ENCODE data around the gene NDUFB7.

Gene NDUFB7

GRCh38 chr19:14520543-14520942 lies 51.3 kb downstream of the NDUFB7 start:
- no peak for DNase-seq (ENCODE audit: low read depth in 2 of 2)

- no peak for DNase-seq (ENCODE audit: low read depth in 2 of 2)
These were observed 51.9 kb downstream of the NDUFB7 start for GRCh38 chr19:14519860-14520407.

DNA sequence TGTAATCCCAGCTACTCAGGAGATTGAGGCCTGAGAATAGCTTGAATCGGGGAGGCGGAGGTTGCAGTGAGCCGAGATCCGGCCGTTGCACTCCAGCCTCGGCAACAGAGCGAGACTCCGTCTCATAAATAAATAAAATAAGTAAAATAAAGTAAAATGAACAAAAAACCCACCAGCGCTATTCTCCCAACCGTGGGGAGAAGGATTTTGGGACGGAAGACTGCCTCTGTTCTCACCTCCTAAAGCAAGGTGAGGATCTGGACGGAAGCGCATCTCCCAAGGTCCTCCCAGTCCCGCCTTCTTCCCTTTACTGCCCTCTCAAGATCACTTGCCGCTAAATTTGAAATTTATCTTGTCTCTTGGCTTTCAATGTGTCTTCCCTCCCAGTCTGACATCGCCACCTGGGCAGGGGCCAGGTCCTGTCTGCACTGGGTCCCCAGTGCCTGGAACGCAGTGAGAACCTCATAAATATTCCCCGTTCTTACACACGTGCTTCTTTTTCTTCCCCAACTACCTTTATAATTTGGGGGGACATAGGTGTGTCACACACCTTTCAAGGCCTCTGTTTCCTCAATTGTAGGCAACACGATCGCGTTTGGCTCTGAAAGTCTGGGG lies 52.5 kb downstream of the NDUFB7 start:
- DNase-seq (ENCODE audit: low read depth in 2 of 2) = no peak

DNA sequence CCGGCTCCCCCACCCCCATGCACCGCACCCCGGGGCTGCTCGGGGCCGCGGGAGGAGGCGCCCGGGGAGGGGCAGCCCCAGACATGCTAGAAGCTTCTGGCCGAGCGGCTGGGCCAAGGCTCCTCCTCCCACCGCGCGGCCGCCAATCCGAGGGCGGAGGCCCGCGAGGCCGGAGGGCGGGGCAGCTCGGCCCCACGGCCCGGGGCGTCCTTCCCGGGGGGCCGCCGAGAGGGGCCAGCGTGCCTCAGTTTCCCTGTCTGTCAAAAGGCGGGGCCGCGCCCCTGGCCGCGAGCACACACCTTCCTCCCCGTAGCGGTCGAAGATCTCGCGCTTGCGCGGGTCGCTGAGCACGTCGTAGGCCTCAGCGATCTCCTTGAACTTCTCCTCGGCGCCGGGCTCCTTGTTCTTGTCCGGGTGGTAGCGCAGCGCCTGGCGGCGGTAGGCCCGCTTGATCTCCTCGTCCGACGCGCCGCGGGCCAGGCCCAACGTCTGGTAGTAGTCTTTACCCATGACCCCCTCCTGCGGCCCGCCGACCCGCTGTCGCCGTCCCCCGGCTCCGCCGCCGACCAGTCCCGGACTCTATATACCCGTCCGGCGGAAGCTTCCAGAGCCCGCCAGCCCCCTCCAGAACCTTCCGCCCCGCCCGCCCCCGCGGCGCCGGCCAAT lies 53.9 kb downstream of the NDUFB7 start, which contains the start of gene DNAJB1:
DNAJB1 (minus strand) TSS at position 558 of the 666 bp plus-strand sequence; CDS start at position 510, 48 bp downstream.
- peak; percentile 27 to 63 for DNase-seq (ENCODE audit: low read depth in 2 of 2)

DNA sequence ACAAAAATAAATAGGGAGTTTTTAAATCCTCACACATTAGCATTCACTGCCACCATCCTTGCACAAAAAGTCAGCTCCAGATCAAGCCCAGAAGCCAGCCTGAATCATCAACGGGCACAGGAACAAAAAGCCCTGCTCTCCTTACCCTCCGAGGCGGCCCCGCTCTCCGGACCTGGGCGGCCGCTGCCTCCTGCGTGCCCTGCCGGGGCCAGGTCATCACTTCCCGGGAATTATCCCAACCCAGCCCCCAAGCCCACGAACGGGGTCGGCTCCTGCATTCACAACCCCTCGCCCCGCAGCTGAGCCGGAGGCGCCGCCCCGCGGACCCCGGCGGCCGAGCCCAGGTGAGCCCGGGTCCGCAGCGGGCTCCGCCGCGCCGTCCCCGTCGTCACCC lies 54.4 kb downstream of the NDUFB7 start:
- no peak for DNase-seq (ENCODE audit: low read depth in 2 of 2)

DNA sequence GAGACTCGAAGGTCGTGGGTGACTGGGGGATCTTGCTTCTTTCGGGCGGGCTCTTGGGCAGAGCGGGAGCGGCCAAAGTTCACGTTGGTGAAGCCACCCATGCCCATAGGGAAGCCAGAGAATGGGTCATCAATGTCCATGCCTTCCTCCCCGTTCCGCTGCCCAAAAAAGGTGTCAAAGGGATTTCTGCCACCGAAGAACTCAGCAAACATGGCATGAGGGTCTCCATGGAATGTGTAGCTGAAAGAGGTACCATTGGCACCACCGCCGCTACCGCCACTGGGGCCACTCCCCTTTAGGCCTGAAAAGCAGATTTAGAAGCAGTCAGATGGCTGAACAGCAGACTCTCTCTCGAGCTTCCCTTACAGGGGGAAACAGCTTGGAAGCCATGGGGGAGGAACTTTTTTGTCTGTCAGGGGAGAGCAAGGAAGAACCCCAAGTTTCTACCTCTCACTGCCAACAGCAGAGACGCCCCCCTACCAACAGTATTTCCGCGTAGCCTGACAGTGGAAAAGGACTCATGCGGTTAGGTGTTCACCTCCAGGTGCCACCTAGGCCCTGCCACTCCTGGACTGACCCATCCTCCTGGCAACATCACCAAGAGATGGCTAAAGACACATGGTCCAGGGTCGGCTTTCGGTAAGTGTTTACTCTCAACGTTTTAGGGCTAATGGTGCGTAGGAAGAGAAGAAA lies 55.0 kb downstream of the NDUFB7 start:
- no peak for DNase-seq (ENCODE audit: low read depth in 2 of 2)

Measured in stimulated activated CD8-positive, alpha-beta memory T cell treated with anti-CD3 and anti-CD28 coated beads, Interleukin-15, amount 100 ng/mL, for 4 hours (primary cell).